ENCODE data around the gene SLC24A4.

DNA sequence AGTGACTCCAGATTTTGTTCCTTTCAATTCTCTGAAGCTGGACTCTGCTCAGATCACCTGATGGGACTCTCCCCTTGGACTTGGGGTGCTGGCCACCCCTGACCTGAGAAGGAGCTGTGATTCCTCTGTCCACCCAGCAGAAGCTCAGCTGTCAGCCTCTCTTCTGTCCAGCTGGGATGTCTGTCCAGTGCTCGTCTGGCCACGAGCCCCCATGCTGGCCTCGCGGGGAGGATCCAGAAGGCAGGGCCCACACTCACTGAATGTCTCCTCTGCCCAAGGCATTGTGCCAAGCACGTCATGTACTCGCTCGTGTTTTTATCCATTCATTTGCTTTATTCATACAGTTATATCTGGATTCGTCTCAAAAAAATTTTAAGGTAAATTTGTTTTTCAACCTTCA, 14.2 kb upstream of the SLC24A4 start:
- TF ChIP-seq CTCF (IDR thresholded peaks at IDR 0.05; ENCODE audit: insufficient read depth, low read length) (no peak), POLR2AphosphoS5 (IDR thresholded peaks at IDR 0.05; ENCODE audit: low read depth) (no peak), GABPA (IDR thresholded peaks at IDR 0.05; ENCODE audit: low read depth) (no peak)
- TF ChIP-seq, protein P1, sequence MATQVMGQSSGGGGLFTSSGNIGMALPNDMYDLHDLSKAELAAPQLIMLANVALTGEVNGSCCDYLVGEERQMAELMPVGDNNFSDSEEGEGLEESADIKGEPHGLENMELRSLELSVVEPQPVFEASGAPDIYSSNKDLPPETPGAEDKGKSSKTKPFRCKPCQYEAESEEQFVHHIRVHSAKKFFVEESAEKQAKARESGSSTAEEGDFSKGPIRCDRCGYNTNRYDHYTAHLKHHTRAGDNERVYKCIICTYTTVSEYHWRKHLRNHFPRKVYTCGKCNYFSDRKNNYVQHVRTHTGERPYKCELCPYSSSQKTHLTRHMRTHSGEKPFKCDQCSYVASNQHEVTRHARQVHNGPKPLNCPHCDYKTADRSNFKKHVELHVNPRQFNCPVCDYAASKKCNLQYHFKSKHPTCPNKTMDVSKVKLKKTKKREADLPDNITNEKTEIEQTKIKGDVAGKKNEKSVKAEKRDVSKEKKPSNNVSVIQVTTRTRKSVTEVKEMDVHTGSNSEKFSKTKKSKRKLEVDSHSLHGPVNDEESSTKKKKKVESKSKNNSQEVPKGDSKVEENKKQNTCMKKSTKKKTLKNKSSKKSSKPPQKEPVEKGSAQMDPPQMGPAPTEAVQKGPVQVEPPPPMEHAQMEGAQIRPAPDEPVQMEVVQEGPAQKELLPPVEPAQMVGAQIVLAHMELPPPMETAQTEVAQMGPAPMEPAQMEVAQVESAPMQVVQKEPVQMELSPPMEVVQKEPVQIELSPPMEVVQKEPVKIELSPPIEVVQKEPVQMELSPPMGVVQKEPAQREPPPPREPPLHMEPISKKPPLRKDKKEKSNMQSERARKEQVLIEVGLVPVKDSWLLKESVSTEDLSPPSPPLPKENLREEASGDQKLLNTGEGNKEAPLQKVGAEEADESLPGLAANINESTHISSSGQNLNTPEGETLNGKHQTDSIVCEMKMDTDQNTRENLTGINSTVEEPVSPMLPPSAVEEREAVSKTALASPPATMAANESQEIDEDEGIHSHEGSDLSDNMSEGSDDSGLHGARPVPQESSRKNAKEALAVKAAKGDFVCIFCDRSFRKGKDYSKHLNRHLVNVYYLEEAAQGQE (IDR thresholded peaks at IDR 0.05; ENCODE audit: insufficient replicate concordance, low read depth): no peak
